ENCODE results near the gene MZB1.
A peak's percentile ranks its signal among the peaks of the same experiment; 100 is the strongest.
"Not testable (repeated sequence)": the region's sequence is repeated elsewhere in the genome, so short reads cannot be mapped to it uniquely, and the experiment has no call there.

MZB1 gene

DNA sequence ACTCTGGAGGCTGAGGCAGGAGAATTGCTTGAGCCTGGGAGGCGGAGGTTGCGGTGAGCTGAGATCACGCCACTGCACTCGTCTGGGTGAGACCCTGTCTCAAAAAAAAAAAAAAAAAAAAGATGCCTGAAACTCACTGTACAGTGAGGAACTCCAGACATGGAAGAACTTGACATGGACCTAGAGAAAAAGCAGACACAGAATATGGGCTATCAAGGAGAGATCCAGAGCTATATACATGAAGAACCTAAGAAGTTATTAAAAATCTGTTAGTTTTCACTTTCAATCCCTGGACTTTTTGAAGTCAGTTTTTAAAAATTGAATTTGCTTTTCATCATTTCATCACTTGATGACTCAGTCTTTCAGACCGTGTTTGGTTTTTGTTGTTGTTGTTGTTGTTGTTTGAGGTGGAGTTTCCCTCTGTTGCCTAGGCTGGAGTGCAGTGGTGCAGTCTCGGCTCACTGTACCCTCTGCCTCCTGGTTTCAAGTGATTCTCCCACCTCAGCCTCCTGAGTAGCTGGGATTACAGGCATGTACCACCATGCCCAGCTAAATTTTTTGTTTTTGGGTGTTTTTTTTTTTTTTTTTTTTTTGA is 27.8 kb downstream of the MZB1 start:
- ChIA-PET CTCF (interaction anchor here (0.6 kb wide), 1 partner anchor 39 kb away, joined by 3 read pairs; no protein-coding TSS in a partner anchor), POLR2A (ENCODE audit: low non-redundant PET) (no interaction called here)
- no peak for DNase-seq (ENCODE audit: low spot score)
- H3K27ac ChIP-seq = peak overlapping the region; percentile 4; the same call in 1 of the 2 replicates
- TF ChIP-seq, protein P1, sequence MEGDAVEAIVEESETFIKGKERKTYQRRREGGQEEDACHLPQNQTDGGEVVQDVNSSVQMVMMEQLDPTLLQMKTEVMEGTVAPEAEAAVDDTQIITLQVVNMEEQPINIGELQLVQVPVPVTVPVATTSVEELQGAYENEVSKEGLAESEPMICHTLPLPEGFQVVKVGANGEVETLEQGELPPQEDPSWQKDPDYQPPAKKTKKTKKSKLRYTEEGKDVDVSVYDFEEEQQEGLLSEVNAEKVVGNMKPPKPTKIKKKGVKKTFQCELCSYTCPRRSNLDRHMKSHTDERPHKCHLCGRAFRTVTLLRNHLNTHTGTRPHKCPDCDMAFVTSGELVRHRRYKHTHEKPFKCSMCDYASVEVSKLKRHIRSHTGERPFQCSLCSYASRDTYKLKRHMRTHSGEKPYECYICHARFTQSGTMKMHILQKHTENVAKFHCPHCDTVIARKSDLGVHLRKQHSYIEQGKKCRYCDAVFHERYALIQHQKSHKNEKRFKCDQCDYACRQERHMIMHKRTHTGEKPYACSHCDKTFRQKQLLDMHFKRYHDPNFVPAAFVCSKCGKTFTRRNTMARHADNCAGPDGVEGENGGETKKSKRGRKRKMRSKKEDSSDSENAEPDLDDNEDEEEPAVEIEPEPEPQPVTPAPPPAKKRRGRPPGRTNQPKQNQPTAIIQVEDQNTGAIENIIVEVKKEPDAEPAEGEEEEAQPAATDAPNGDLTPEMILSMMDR (conservative IDR thresholded peaks at IDR 0.05; ENCODE audit: low read depth) = no peak

DNA sequence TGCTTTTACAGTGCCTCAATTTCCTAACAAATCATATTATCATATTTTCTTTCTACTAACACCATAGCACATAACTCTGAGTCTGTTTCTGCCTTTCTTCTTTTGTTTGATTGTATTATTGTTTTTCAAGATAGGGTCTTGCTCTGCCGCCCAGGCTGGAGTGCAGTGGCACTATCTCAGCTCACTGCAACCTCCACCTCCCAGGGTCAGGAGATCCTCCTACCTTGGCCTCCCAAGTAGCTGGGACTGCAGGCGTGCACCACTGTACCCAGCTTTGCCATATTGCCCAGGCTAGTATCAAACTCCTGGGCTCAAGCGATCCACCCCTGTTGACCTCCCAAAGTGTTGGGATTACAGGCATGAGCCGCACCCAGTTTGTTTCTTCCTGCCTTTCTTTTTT is 29.3 kb downstream of the MZB1 start:
- DNase-seq (ENCODE audit: low spot score) = no peak
- POLR2A ChIA-PET (ENCODE audit: low non-redundant PET) = interaction anchor here (0.7 kb wide), 1 partner anchor 13 kb away, joined by 3 read pairs; no protein-coding TSS in a partner anchor
- CTCF ChIA-PET = no interaction called here

DNA sequence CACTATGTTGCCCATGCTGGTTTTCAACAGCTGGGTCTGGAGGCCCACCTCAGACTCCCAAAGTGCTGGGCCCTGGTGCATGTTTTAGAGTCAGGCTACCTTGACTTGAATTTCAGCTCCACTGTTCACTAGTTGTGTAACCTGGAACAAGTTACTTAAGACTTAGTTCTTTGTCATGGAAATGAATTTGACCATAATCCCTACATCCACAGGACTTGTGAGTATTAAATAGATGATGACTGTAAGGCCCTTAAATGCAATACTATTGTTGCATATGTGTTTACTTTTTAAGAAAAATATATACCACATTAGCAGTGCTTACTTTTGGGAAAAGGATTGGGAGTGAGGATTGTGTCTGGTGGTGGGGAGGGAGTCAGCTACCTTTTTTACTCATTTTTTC is 31.6 kb downstream of the MZB1 start:
- ChIA-PET POLR2A (ENCODE audit: low non-redundant PET) (no interaction called here), CTCF (interaction anchor here (0.6 kb wide), 1 partner anchor 66 kb away, joined by 5 read pairs; no protein-coding TSS in a partner anchor)
- no peak for DNase-seq (ENCODE audit: low spot score)
- TF ChIP-seq, protein P1 (conservative IDR thresholded peaks at IDR 0.05; ENCODE audit: low read depth) = no peak
- no peak overlapping the region for H3K27ac ChIP-seq

More for the DNA sequence above, 29.3 kb downstream of the MZB1 start:
- TF ChIP-seq, protein P1 (conservative IDR thresholded peaks at IDR 0.05; ENCODE audit: low read depth) = no peak
- peak overlapping the region; percentile 45 for H3K27ac ChIP-seq

DNA sequence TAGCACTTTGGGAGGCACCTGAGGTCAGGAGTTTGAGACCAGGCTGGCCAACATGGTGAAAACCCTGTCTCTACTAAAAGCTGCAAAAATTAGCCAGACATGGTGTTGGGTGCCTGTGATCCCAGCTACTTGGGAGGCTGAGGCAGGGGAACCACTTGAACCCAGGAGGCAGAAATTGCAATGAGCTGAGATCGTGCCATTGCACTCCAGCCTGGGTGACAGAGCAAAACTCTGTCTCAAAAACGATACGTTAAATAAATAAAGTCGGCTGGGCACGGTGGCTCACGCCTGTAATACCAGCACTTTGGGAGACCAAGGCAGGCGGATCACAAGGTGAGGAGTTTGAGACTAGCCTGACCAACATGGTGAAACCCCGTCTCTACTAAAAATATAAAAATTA is 33.8 kb downstream of the MZB1 start:
- DNase-seq (ENCODE audit: low spot score); CTCF ChIA-PET; POLR2A ChIA-PET (ENCODE audit: low non-redundant PET): not testable (repeated sequence)
- H3K27ac ChIP-seq = 0 out of 2 replicates have a peak overlapping the region, but pooled peaks have one; percentile 4

DNA sequence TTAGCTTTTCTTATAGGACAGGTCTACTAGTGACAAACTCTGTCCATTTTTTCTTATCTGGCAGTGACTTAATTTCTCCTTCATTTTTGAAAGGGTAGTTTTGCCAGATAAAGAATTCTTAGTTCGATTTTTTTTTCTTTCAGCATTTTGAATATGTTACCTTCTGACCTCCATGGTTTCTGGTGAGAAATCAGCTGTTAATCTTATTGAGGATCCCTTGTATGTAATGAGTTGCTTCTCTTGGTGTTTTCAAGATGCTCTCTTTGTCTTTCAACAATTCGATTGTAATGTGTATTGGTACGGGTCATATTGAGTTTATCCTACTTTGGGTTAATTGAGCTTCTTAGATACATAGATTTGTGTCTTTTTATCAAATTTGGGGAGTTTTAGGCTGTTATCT is 35.5 kb downstream of the MZB1 start:
- CTCF ChIA-PET = no interaction called here
- DNase-seq (ENCODE audit: low spot score) = no peak
- TF ChIP-seq, protein P1 (conservative IDR thresholded peaks at IDR 0.05; ENCODE audit: low read depth) = no peak
- POLR2A ChIA-PET (ENCODE audit: low non-redundant PET) = no interaction called here
- H3K27ac ChIP-seq = no peak overlapping the region

DNA sequence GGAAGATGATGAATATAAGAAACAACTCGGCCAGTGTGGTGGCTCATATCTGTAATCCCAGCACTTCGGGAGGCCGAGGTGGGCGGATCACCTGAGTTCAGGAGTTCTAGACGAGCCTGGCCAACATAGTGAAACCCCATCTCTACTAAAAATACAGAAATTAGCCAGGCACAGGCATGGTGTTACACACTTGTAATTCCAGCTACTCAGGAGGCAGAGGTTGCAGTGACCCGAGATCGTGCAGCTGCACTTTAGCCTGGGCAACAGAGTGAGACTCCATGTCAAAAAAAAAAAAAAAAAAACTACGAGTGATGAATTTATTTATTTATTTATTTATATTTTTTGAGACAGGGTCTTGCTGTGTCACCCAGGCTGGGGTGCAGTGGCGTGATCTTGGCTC is 41.9 kb downstream of the MZB1 start:
- H3K27ac ChIP-seq; CTCF ChIA-PET; DNase-seq (ENCODE audit: low spot score): not testable (repeated sequence)
- POLR2A ChIA-PET (ENCODE audit: low non-redundant PET) = interaction anchor here (0.6 to 0.7 kb wide), 3 partner anchors 15 to 55 kb away, joined by 3 read pairs; no protein-coding TSS in a partner anchor

DNA sequence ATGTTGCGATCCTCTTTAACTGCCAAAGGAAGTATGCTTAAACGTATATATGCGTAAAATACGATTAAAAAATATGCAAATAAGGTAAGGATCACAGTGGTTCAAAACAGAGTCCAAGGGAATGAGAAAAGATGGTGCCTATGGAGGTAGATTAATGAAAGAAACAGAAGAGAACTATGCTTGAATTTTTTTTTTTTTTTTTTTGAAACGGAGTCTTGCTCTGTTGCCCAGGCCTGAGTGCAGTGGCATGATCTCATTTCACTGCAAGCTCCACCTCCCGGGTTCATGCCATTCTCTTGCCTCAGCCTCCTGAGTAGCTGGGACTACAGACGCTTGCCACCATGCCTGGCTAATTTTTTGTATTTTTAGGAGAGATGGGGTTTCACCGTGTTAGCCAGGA is 44.3 kb downstream of the MZB1 start:
- CTCF ChIA-PET; POLR2A ChIA-PET (ENCODE audit: low non-redundant PET); H3K27ac ChIP-seq; DNase-seq (ENCODE audit: low spot score): not testable (repeated sequence)

DNA sequence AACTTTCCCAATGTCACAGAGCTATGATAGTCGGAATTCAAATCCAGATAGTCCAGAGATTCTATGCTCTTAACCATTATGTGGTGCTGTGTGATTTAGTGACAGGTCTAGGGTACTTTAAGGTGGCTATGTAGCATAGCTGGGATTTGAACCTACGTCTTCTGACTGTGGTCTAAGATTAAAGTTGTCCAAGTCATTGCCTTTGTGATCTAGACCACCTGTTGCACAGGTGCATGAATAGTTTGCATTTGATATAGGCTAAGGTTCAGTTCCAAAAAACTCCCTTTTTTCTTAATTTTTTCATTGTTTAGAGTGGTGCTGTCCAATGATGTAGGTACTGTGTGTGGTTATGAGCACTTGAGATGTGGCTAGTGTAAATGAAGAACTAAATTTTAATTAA is 45.5 kb downstream of the MZB1 start:
- POLR2A ChIA-PET (ENCODE audit: low non-redundant PET) = no interaction called here
- no peak overlapping the region for H3K27ac ChIP-seq
- TF ChIP-seq, protein P1 (conservative IDR thresholded peaks at IDR 0.05; ENCODE audit: low read depth) = no peak
- DNase-seq (ENCODE audit: low spot score) = no peak
- CTCF ChIA-PET = no interaction called here
